NCI-H2196 treated with DMSO at 0.1 percent for 48 hours (cell line): ENCODE measurements around the gene TSPAN4.

Experiments
- DNase-seq: peaks from one replicate; lab custom pipeline; 2025; ENCODE audit not compliant: unreplicated experiment; lab: John Stamatoyannopoulos, UW

The TSPAN4 gene

GRCh38 chr11:848380-848931 is 5.8 kb downstream of the TSPAN4 start:
- DNase-seq, result no peak

- peak; percentile 33 for DNase-seq
Measured at GRCh38 chr11:849104-849824, 6.6 kb downstream of the TSPAN4 start.

- no peak for DNase-seq
Measured at GRCh38 chr11:849951-850774, 7.5 kb downstream of the TSPAN4 start.

GRCh38 chr11:850775-851763 is 8.4 kb downstream of the TSPAN4 start:
- DNase-seq, result no peak

- no peak for DNase-seq
Measured at GRCh38 chr11:852762-853161, 10.1 kb downstream of the TSPAN4 start.

GRCh38 chr11:853682-854448 is 11.2 kb downstream of the TSPAN4 start:
- DNase-seq, result no peak

GRCh38 chr11:854601-855329 is 12.1 kb downstream of the TSPAN4 start:
- DNase-seq, result no peak

- DNase-seq, result no peak
Measured at GRCh38 chr11:855330-855674, 12.7 kb downstream of the TSPAN4 start.

GRCh38 chr11:855796-856195 is 13.1 kb downstream of the TSPAN4 start:
- DNase-seq, result no peak

- DNase-seq, result no peak
Measured at GRCh38 chr11:856397-856796, 13.7 kb downstream of the TSPAN4 start.

GRCh38 chr11:858053-858761 is 15.6 kb downstream of the TSPAN4 start:
- DNase-seq, result no peak

- DNase-seq, result no peak
Measured at GRCh38 chr11:858762-859339, 16.2 kb downstream of the TSPAN4 start.

- DNase-seq, result peak; percentile 81
Measured at GRCh38 chr11:859394-860131, 16.9 kb downstream of the TSPAN4 start.

GRCh38 chr11:860234-861104 is 17.8 kb downstream of the TSPAN4 start:
- no peak for DNase-seq

GRCh38 chr11:861105-861479 is 18.4 kb downstream of the TSPAN4 start:
- no peak for DNase-seq

- no peak for DNase-seq
Measured at GRCh38 chr11:862081-862661, 19.5 kb downstream of the TSPAN4 start.

GRCh38 chr11:862696-863022 is 20.0 kb downstream of the TSPAN4 start:
- DNase-seq, result no peak
